ENCODE results near the gene RNF135.
A peak's percentile ranks its signal among the peaks of the same experiment; 100 is the strongest.
"Not testable (repeated sequence)": the region's sequence is repeated elsewhere in the genome, so short reads cannot be mapped to it uniquely, and the experiment has no call there.

RNF135 gene, protein sequence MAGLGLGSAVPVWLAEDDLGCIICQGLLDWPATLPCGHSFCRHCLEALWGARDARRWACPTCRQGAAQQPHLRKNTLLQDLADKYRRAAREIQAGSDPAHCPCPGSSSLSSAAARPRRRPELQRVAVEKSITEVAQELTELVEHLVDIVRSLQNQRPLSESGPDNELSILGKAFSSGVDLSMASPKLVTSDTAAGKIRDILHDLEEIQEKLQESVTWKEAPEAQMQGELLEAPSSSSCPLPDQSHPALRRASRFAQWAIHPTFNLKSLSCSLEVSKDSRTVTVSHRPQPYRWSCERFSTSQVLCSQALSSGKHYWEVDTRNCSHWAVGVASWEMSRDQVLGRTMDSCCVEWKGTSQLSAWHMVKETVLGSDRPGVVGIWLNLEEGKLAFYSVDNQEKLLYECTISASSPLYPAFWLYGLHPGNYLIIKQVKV

GRCh38 chr17:30970831-30971567 is at the start of gene RNF135:
Gene RNF135, plus strand, starts transcription at chr17:30971039. Its CDS starts 35 bp downstream, at chr17:30971074.
- DNase-seq, result peak; percentile 35

- DNase-seq, result no peak
These were observed 49.2 kb upstream of the RNF135 start, which contains the start of gene ADAP2 for GRCh38 chr17:30921544-30922196. Gene ADAP2, plus strand, starts transcription at chr17:30921945. Its CDS starts 70 bp downstream, at chr17:30922015.

- DNase-seq, result no peak
These were observed 48.4 kb upstream of the RNF135 start for GRCh38 chr17:30922235-30923030.

DNA sequence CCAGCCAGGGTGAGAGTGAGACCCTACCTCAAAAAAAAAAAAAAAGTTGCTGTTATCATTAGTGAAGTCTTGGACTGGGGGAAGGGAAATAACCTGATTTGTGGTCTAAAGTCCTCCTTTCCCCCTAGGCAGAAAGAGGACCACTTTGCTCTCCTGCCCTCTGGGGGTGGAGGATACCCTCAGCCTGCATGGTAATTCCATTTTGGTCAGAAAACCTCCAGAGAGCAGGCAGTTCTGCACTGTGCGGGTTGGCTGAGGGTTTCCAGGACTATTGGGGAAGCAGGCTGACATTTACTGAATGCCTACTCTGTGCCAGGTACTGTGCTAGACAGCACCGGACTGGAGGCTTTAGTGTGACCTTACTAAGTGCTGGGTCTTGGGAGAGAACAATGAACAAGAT is 46.5 kb upstream of the RNF135 start:
- DNase-seq, result no peak

DNA sequence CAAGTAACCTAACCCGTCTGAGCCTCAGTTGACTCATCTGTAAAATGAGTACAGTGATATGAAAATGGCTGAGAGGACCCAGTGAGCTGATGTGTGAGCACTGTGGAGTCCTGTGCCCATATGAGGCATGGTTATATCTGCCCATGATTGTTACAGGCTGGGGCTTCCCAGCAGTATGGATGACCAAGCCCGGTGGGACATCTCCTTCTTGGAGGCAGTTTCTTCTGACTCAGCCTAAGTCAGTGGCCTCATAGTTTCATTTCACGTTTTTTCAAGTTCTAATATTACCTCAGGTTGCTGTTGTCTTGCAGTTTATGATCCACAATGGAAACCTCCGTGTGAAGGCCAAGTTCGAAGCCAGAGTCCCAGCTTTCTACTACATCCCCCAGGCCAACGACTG is 44.3 kb upstream of the RNF135 start:
- no peak for DNase-seq

DNA sequence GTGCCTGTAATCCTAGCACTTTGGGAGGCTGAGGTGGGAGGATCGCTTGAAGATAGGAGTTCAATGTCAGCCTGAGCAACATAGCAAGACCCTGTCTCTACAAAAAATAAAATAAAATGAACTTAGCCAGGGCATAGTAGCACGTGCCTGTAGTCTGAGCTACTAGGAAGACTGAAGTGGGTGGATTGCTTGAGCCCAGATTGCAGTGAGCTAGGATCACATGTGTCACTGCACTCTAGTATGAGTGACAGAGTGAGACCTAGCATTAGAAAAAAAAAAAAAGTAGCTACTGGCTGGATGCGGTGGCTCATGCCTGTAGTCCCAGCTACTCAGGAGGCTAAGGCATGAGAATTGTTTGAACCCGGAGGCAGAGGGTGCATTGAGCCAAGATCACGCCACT is 43.1 kb upstream of the RNF135 start:
- no peak for DNase-seq

DNA sequence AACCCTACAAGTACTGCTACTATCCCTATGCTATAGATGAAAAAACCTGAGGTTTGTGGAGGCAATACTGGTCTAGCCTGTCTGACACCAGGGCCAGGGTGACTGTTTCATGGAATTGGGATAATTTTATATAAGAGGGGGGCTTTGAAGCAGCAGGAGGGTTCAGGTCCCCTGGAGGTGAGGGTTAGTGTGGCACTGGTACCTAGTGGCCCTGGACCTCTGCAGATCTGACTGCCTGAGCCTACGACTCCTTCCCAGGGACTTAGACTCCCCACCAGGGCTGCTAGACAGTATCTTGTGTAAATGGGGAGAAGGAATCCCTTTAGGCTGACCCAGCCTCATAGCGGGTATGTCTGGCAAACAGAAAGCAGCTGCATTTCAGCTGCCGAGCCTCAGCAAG is 42.3 kb upstream of the RNF135 start:
- no peak for DNase-seq

DNA sequence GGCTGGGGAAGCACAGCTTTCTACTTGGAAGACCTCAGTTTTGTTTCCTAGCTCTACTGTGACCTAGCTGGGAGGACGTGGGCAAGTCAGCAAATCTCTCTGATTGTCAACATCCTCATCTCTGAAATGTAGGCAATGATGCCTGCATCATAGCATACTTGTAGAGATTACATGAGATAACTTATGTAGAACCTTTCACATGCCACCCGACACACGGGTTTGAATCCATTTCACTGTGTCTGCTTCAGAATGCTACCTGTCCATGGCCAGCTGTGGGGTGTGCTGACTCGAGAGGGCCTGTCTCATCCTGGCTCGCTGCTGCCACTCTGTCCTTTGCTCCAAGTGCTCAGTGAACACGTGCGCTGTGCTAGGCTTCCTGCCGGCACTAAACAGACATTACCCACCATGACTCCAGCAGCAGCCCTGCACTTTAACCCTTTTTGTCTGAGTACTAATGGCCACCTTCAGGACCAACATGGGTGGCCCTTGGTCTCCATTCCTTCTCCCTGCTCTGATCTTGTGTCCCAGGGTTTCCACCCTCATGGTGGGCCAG is 41.7 kb upstream of the RNF135 start:
- no peak for DNase-seq

DNA sequence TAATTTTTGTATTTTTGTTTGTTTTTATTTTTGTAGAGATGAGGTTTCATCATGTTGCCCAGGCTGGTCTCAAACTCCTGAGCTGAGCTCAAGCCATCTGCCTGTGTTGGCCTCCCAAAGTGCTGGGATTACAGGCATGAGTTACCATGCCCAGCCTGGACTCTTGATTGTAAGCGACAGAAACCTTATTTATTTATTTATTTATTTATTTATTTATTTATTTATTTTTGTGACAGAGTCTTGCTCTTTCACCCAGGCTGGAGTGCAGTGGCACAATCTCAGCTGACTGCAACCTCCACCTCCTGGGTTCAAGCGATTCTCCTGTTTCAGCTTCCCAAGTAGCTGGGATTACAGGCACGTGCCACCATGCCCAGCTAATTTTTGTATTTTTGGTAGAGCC is 41.0 kb upstream of the RNF135 start:
- DNase-seq, result not testable (repeated sequence)

DNA sequence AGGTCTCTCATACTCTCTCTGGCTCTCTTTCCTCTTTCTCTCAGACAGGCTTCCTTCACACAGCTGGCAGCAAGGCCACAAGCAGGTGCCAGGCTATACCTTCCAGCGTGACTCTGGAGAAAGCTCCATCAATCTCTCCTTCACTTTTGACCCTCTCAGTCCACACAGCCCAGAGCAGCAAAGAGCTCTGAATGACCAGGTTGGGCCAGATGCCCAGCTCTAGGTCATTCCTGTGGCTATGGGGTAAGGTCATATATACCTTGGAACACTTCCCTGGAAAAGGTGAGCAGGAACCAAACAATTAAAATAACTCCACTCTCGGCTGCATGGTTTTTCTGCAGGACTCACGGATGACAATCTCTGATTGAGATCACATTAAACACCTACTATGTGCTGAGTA is 40.3 kb upstream of the RNF135 start:
- DNase-seq, result no peak

DNA sequence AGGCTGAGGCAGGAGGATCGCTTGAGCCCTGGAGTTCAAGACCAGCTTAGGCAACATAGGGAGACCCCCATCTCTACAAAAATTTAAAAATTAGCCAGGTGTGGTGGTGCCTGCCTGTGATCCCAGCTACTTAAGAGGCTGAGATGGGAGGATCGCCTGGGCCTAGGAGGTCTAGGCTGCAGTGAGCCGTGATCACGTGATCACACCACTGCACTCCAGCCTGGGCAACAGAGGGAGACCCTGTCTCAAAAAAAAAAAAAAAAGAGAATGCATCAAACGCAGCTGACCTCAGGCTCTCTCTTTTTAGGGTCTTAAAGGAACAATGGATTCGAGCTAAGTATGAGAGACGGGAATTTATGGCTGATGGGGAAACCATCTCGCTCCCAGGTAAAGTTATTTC is 39.3 kb upstream of the RNF135 start:
- not testable (repeated sequence) for DNase-seq

DNA sequence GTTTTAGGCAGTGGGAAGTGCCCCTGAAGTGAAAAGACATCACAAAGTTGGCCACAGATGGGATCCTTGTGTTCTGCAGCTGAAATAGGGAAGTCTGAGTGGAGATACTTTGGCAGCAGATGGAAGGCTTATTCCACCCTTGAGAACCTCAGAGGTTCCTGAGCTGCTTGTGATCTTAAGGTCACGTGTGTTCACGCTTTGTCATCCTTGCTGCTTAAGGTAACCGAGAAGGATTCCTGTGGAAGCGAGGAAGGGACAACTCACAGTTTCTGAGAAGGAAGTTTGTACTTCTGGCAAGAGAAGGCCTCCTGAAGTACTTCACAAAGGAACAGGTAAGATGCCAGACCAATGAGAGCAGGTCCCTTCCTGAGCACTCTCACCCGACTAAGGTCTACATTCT is 36.9 kb upstream of the RNF135 start:
- no peak for DNase-seq

GRCh38 chr17:30939051-30939689 is 31.7 kb upstream of the RNF135 start:
- no peak for DNase-seq

GRCh38 chr17:30942308-30943079 is 28.3 kb upstream of the RNF135 start:
- no peak for DNase-seq

DNA sequence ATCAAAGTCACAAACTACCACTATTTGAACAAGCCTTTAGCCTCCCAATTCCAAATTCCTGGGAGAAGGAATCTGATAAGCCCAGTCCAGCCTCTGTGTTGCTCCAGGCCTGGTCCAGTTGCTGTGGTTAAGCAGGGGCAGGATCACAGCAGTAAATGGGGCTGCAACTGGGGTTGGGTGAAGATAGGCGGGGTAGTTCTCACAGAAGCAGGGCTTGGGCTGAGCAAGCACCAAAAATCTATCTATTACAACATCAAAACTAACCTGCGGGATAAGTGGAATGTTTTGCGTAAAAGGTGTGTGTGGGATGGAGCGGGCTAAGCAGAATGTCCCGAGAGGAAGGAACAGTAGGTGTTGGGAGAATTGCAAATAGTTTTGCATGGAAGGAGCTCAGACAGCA is 23.0 kb upstream of the RNF135 start:
- DNase-seq, result no peak

DNA sequence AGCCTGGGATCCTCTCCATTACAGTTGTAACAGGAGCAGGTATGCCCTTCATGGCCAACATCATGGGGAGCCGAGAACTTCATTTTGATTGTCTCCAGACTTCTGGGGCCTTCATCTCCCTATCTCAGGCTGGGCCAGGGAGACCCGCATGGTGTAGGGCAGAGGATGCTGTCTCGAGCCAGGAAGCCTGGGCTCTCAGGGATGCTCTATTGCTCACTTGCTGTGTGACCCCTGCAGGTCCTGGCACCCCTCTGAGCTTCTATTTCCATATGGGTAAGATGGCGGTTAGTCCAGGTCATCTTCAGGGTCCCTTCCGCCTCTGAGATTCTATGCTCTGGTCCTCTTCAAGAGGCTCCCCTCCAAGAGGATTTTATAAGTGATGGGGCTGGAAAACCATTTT is 20.6 kb upstream of the RNF135 start:
- no peak for DNase-seq

DNA sequence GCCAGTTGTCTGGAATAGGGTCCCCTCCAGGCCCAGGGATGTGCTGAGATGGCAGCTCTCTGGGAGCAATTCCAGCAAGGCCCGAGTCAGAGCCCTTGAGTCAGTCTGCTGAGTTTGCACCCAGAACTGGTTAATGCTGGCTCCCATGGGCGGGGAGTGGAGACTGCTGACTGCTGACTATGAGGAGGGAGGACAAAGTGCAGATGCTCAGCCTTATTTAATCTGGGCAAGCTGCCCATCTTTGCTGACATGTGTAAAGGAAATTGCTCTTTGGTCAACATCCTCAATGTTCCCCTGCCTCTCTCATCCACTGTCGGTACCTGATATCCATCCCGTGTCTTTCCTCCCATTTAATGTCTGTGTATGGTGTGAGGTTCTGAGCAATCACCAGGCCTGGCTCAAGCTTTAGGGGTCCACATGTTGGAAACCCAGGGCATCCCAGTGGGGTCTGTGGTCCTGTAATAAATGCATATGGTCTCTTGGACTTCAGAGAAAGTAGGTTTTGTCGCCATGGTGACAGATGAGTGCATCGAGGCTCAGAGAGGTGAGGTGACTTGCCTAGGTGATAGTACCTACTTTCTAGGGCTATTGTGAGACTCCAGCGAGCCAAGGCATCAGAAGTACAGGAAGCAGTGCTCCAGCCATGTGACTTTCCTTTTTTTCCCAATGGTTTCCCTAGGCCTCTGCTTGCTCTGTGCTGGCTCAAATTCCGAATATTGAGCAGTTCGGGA is 20.0 kb upstream of the RNF135 start:
- peak; percentile 83 for DNase-seq

DNA sequence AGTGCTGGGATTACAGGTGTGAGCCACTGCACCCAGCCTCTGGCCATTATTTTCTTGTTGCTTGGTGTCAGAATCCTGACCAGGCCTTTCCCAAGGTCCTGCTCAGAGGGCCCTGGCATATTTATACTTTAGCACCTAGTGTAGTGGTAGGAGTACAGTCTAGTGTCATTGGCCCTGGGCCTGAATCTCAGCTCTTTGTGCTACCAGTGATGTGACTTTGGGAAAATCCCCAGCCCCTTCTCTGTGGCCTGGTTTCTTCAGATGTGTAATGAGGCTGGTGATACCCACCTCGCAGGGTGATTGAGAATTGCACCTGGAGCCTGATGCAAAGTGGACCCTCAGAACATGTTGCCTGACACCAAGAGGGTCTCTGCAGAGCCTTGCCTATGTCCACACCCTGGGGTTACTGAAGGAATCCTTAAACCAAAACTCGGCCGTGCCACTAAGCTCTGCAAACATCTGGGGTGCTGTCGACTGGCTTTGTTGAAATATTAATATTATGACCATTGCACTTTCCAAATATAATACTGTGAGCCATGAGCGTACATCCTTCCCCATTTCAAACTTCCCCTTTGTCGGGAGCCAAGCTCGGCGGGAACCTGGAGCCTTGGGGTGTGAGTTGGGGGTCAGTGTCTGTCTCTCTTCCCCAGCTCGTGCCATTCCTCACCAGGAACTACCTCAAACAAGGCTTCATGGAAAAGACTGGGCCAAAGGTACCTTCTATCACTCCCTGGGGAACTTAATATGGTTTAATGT is 18.0 kb upstream of the RNF135 start:
- no peak for DNase-seq

GRCh38 chr17:30954046-30954830 is 16.6 kb upstream of the RNF135 start:
- DNase-seq, result no peak
